H1 (cell line): Measurements from ENCODE around the gene ETF1. TPM values are rescaled to one million over a fixed set of nuclear protein-coding genes. Genes with fewer than 3 reads are reported as not detected.

ENCODE experiments used
- CHD7 ChIP-seq: fragments of 300-600 bp; sonication (generic); IDR thresholded peaks from 2 replicates; pipeline ENCODE4 v1.7.1; 2012; ENCODE audit warnings: low read length, moderate library complexity, mild to moderate bottlenecking, inconsistent platforms; ENCODE audit not compliant: insufficient replicate concordance
- SP1 ChIP-seq: IDR thresholded peaks from 2 replicates; pipeline ENCODE4 v1.6.1; 2011; ENCODE audit warnings: low read depth, low read length
- SP2 ChIP-seq: IDR thresholded peaks from 2 replicates; pipeline ENCODE4 v1.6.1; 2012; ENCODE audit warnings: mild to moderate bottlenecking, low read length, inconsistent platforms
- YY1 ChIP-seq: IDR thresholded peaks from 2 replicates; pipeline ENCODE4 v1.6.1; 2011; ENCODE audit warnings: low read depth, mild to moderate bottlenecking, low read length
- ZNF274 ChIP-seq: IDR thresholded peaks from 2 replicates; pipeline ENCODE4 v1.7.0; 2012; ENCODE audit warnings: low read length, borderline replicate concordance; ENCODE audit errors: extremely low read depth
- polyA plus RNA-seq, 7 experiments: library from polyadenylated mRNA; depleted of rRNA in 3 of 7; stranded (reverse) in 5 of 7; unstranded in 2 of 7; fragments of >200 nt in 5 of 7; fragments of 200-250 nt in 2 of 7; gene quantifications; 1 replicate in 5 of 7; 2 replicates in 1 of 7; 4 replicates in 1 of 7; pipeline versions ENCODE4 v1.2.1 to v1.2.3, GENCODE V29; 2011 to 2013; ENCODE audit warnings: missing spikeins in 2 of 7, mixed read lengths in 2 of 7
- total RNA-seq: library from RNA; stranded (reverse); fragmentation: NEBNext Ultra II Directional; extraction: Animal tissue kit (Norgen Biotek cat#: 25700); gene quantifications from 2 replicates; pipeline ENCODE4 v1.2.1, GENCODE V29; 2021

The ETF1 gene
- total and polyA plus RNA-seq, 2 of the 8 experiments (the other 6 are each of a cell fraction or from before 2014, with no cell fraction given): 50.5 to 168 TPM

- no peak for TF ChIP-seq CHD7
- TF ChIP-seq ZNF274: no peak
- TF ChIP-seq SP1: no peak
- no peak for TF ChIP-seq SP2
- TF ChIP-seq YY1: no peak
These were observed 40.5 kb downstream of the ETF1 start (continued) for GRCh38 chr5:138502521-138502920.
